G401 (cell line): ENCODE results near the gene WDR59. TPM values are rescaled to one million over a fixed set of nuclear protein-coding genes. Genes with fewer than 3 reads are reported as not detected.

ENCODE experiments used
- DNase-seq: peaks from one replicate; pipeline ENCODE4 v3.0.0-alpha.2; 2015; ENCODE audit warnings: low spot score
- in situ Hi-C: cut with HindIII; loops from 2 replicates; pipeline ENCODE4 v1.10.0; 2016; ENCODE audit warnings: low sequenced_read_pairs, mixed read lengths
- total RNA-seq: library from RNA; depleted of rRNA; stranded (reverse); fragments of >200 nt; shearing (Covaris generic); gene quantifications from 2 replicates; pipeline ENCODE4 v1.2.3, GENCODE V29; 2014; rRNA removed

The WDR59 gene
- total RNA-seq, 1 experiment from 2014 or later: 39.5 TPM

GRCh38 chr16:74837056-74837455 lies 147.9 kb downstream of the WDR59 start:
- in situ Hi-C loops: no loop called here
- DNase-seq: peak; percentile 2

GRCh38 chr16:74836111-74836671 lies 148.7 kb downstream of the WDR59 start:
- in situ Hi-C loops: no loop called here
- no peak for DNase-seq

GRCh38 chr16:74832228-74832627 lies 152.7 kb downstream of the WDR59 start:
- no peak for DNase-seq
- in situ Hi-C loops: no loop called here

GRCh38 chr16:74831467-74831866 lies 153.5 kb downstream of the WDR59 start:
- DNase-seq: no peak
- in situ Hi-C loops: no loop called here

- no peak for DNase-seq
- in situ Hi-C loops: no loop called here
These were observed 154.3 kb downstream of the WDR59 start for GRCh38 chr16:74830648-74831047.

GRCh38 chr16:74829637-74830036 lies 155.3 kb downstream of the WDR59 start:
- in situ Hi-C loops: no loop called here
- no peak for DNase-seq

GRCh38 chr16:74825941-74826340 lies 159.0 kb downstream of the WDR59 start:
- in situ Hi-C loops: no loop called here
- no peak for DNase-seq

- no peak for DNase-seq
- in situ Hi-C loops: no loop called here
These were observed 159.9 kb downstream of the WDR59 start for GRCh38 chr16:74825016-74825415.

Other genes with a start within 250 kb of the WDR59 start
- gene FA2H, start 210.3 kb downstream of the WDR59 start, total RNA-seq: not detected in 2 replicates
- gene ZNRF1, start 13.9 kb upstream of the WDR59 start, total RNA-seq: 15.4 and 21.2 TPM in 2 replicates
- gene LDHD, start 131.7 kb upstream of the WDR59 start, total RNA-seq: 1.9 and 3.0 TPM in 2 replicates
- gene ZFP1, start 163.4 kb upstream of the WDR59 start, total RNA-seq: 9.1 and 17.0 TPM in 2 replicates
- gene CTRB2, start 222.0 kb upstream of the WDR59 start, total RNA-seq: not detected in 2 replicates
- gene CTRB1, start 233.9 kb upstream of the WDR59 start, total RNA-seq: not detected in 2 replicates